ENCODE measurements around the gene SULT1A3.
"Not testable (repeated sequence)": the region's sequence is repeated elsewhere in the genome, so short reads cannot be mapped to it uniquely, and the experiment has no call there.

GRCh38 chr16:30193098-30193497, 6.0 kb upstream of the SULT1A3 start:
- TF ChIP-seq POLR2A (IDR thresholded peaks at IDR 0.05; ENCODE audit: low read length); ESRRA (IDR thresholded peaks at IDR 0.05; ENCODE audit: borderline replicate concordance, low read length); REST (IDR thresholded peaks at IDR 0.05); ZNF302 (CRISPR knock-in tag; IDR thresholded peaks at IDR 0.05); E2F6 (IDR thresholded peaks at IDR 0.05; ENCODE audit: borderline replicate concordance, low read depth); KDM1A (IDR thresholded peaks at IDR 0.05; ENCODE audit: low read depth); CHD4 (IDR thresholded peaks at IDR 0.05; ENCODE audit: borderline replicate concordance): not testable (repeated sequence)
- TF ChIP-seq, protein P1, sequence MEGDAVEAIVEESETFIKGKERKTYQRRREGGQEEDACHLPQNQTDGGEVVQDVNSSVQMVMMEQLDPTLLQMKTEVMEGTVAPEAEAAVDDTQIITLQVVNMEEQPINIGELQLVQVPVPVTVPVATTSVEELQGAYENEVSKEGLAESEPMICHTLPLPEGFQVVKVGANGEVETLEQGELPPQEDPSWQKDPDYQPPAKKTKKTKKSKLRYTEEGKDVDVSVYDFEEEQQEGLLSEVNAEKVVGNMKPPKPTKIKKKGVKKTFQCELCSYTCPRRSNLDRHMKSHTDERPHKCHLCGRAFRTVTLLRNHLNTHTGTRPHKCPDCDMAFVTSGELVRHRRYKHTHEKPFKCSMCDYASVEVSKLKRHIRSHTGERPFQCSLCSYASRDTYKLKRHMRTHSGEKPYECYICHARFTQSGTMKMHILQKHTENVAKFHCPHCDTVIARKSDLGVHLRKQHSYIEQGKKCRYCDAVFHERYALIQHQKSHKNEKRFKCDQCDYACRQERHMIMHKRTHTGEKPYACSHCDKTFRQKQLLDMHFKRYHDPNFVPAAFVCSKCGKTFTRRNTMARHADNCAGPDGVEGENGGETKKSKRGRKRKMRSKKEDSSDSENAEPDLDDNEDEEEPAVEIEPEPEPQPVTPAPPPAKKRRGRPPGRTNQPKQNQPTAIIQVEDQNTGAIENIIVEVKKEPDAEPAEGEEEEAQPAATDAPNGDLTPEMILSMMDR (IDR thresholded peaks at IDR 0.05): not testable (repeated sequence)

Measured in A549 (cell line).